ENCODE measurements around the gene PDP2. TPM values are rescaled to one million over a fixed set of nuclear protein-coding genes. Genes with fewer than 3 reads are reported as not detected.

PDP2 gene
- total and polyA plus RNA-seq, 2 donors (not counting 3 experiments of a cell fraction or from before 2014, with no cell fraction given) = 4.4 to 9.3 TPM

DNA sequence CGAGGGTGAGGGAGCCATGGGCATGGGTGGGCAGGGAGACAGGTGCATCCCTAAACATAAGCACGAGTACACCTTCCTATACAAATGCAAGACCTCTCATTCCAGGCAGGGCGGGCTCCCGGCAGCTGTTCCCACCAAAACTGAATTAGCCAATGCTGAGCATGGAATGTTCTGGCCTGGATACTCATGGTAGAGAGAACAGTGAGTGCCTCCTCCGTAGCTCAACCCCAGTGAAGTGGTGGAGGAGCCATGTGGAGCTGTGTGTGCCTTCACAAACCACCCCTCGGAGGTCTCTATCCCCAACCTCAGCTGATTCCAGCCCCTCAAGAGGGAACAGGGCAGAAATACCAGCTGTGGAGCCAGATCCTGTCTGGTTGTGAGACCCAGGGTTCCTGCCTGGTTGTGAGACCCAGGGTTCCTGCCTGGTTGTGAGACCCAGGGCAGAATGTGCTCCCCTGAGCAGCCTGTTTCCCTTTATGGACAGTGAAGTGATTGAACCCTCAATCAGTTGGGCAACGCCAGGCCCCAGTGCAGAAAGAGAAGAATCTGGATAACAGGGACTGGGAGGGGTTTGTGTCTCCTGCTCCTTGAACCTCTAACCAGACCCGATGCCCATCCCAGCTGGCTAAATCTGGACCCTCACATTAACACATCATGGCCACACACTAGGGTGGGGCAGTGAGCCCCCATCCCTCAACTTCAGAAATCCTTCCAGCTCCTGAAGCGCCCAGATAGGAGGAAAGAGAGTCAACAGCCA, 40.8 kb downstream of the PDP2 start:
- BruUV-seq (replicated peaks) = no TSS peak
- Histone ChIP-seq H3K9me3 (replicated peaks; ENCODE audit: control insufficient read depth, insufficient read depth, low read length) (no peaks in the 10 kb centered on the region), H3K36me3 (ENCODE audit: control insufficient read depth in 2 of 2, extremely low read depth in 1 of 2, insufficient read depth in 2 of 2, low read length in 2 of 2) (no peaks in the 10 kb centered on the region), H3K4me3 (replicated peaks in 1 of 3; ENCODE audit: insufficient read depth in 1 of 3, low read depth in 1 of 3, low read length in 3 of 3) (no peak overlapping the region), H4K20me1 (replicated peaks; ENCODE audit: control insufficient read depth, extremely low read depth, insufficient read depth, low read length) (no peaks in the 10 kb centered on the region), H3K9ac (replicated peaks; ENCODE audit: extremely low read depth, insufficient read depth, low read length) (no peak overlapping the region), H2AFZ (ENCODE audit: low read depth, low read length) (no peak overlapping the region), H3K27ac (ENCODE audit: insufficient read depth, low read depth, low read length) (no peak overlapping the region), H3K79me2 (ENCODE audit: control insufficient read depth, insufficient read depth, low read length) (no peaks in the 10 kb centered on the region), H3K4me1 (ENCODE audit: control insufficient read depth, extremely low read depth, insufficient read depth, low read length) (peaks cover 3% of the 10 kb centered on the region), H3K9me1 (replicated peaks; ENCODE audit: control insufficient read depth, extremely low read depth, insufficient read depth, low read length) (no peaks in the 10 kb centered on the region), H3K4me2 (ENCODE audit: insufficient read depth, low read length) (no peak overlapping the region), H3K27me3 (ENCODE audit: control insufficient read depth in 2 of 2, insufficient read depth in 2 of 2, low read length in 2 of 2) (peaks cover 36 to 38% of the 10 kb centered on the region in 2 experiments)
- no peak for FAIRE-seq
- intact Hi-C loops (cut with micrococcal nuclease) = no loop called here
- no peak for DNase-seq (ENCODE audit: low read depth, low spot score)
- POLR2A ChIA-PET = no interaction called here
- TF ChIP-seq POLR2AphosphoS5 (IDR thresholded peaks at IDR 0.05; ENCODE audit: insufficient read depth, low read depth, low read length) = no peak
- TF ChIP-seq POLR2A (IDR thresholded peaks at IDR 0.05; ENCODE audit: low read depth, low read length) = no peak
- no peak for TF ChIP-seq MYC (IDR thresholded peaks at IDR 0.05; ENCODE audit: low read depth, low read length)
- TF ChIP-seq GATA2 (IDR thresholded peaks at IDR 0.05; ENCODE audit: insufficient read depth, insufficient read length, low read depth, low read length) = no peak
- TF ChIP-seq JUN (IDR thresholded peaks at IDR 0.05; ENCODE audit: borderline replicate concordance, insufficient read depth, insufficient read length, low read depth) = no peak
- TF ChIP-seq CTCF (IDR thresholded peaks at IDR 0.05; ENCODE audit: extremely low read depth in 1 of 2, insufficient read depth in 1 of 2, low read depth in 1 of 2, low read length in 2 of 2) = no peak
- no peak for TF ChIP-seq FOS (IDR thresholded peaks at IDR 0.05; ENCODE audit: borderline replicate concordance, insufficient read depth, low read length)
- TF ChIP-seq, protein P1, sequence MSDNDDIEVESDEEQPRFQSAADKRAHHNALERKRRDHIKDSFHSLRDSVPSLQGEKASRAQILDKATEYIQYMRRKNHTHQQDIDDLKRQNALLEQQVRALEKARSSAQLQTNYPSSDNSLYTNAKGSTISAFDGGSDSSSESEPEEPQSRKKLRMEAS (IDR thresholded peaks at IDR 0.05; ENCODE audit: insufficient read depth, insufficient read length) = no peak
- no peak for TF ChIP-seq EZH2 (IDR thresholded peaks at IDR 0.05; ENCODE audit: borderline replicate concordance, low read depth, low read length, severe bottlenecking)
- dilution Hi-C loops (cut with MboI; ENCODE audit: extremely low pct_ligation_motif_present, low sequenced_read_pairs) = no loop called here
- CTCF ChIA-PET = interaction anchor here (1.0 to 5.2 kb wide), 6 partner anchors 8 to 41 kb away, joined by 3 to 25 read pairs (median 6); partner anchors contain the start of gene PDP2
